Cardiac fibroblast (primary cell): ENCODE measurements around the gene MEIOSIN.

ENCODE experiments used
- DNase-seq, 2 donors: peaks; one replicate each; pipeline versions ENCODE4 v3.0.0 to v3.0.0-alpha.2; 2010; ENCODE audit warnings: low read depth in 2 of 2
- H3K4me3 ChIP-seq, 2 donors: replicated peaks in 1 of 2; 1 replicate in 1 of 2; 2 replicates in 1 of 2; pipeline ENCODE4 v1.5.1; 2011; ENCODE audit warnings: low read depth in 2 of 2, low read length in 2 of 2, mild to moderate bottlenecking in 2 of 2, moderate library complexity in 1 of 2
- CTCF ChIP-seq: IDR thresholded peaks from one replicate; pipeline ENCODE4 v1.5.1; 2011; ENCODE audit warnings: low read depth, mild to moderate bottlenecking, low read length, inconsistent platforms

The MEIOSIN gene

DNA sequence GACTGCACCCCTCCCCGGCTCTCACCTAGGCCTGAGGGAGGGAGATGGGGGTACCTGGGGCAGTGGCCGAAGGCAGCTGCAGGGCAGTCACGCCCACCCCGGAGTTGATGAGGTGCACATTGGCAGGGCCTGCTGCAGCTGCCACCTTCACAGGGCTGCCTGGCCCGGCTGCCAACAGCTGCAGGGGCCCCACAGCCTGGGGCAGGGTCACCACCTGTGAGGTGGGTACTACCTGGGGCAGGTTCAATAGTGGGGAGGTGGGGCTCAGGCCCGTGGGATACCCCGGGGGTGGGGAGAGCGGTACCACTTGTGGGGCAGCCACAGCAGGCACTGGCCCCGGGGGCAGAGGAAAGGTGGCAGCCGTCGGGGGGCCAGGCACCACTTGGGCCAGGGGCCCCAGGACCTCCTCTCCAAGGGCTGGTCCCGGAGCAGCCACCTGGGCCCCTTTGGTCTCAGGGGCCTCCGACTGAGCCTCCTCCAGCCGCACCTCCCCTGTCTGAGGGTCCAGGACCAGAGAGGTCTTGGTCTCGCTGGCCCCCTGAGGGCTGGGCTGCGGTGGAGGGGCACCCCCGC lies 33.1 kb downstream of the MEIOSIN start:
- no peak for DNase-seq
- TF ChIP-seq CTCF: no peak
- H3K4me3 ChIP-seq: peak overlapping the region; percentile 69 to 79

DNA sequence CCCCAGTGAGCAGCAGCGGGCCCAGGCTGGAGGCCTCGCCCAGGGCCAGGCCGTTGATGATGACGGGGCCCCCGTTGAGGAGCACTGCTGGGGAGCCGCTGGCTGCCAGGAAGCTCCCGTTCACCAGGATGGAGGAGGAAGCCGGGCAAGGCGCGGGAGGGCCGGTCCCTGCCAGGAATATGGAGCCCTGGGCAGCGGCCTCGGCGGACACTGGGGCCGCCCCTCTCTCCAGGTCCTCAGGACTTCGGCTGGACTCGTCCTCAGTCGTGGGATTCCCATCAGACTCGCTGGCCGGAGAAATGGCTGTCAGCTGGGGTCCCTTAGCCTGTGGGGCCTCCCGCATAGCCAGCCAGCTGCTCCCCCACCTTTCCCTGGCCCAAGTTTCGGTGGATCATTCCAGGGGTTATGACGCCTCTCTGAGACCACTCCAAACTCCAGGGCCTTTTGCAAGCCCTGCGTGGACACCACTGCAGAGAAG lies 33.7 kb downstream of the MEIOSIN start:
- no peak for DNase-seq
- no peak for TF ChIP-seq CTCF
- peak overlapping the region; percentile 69 to 79 for H3K4me3 ChIP-seq

- TF ChIP-seq CTCF: no peak
- peak overlapping the region; percentile 69 to 79 for H3K4me3 ChIP-seq
- DNase-seq: peak; percentile 87 to 91
Observed at GRCh38 chr19:45767410-45767880, 34.2 kb downstream of the MEIOSIN start.

DNA sequence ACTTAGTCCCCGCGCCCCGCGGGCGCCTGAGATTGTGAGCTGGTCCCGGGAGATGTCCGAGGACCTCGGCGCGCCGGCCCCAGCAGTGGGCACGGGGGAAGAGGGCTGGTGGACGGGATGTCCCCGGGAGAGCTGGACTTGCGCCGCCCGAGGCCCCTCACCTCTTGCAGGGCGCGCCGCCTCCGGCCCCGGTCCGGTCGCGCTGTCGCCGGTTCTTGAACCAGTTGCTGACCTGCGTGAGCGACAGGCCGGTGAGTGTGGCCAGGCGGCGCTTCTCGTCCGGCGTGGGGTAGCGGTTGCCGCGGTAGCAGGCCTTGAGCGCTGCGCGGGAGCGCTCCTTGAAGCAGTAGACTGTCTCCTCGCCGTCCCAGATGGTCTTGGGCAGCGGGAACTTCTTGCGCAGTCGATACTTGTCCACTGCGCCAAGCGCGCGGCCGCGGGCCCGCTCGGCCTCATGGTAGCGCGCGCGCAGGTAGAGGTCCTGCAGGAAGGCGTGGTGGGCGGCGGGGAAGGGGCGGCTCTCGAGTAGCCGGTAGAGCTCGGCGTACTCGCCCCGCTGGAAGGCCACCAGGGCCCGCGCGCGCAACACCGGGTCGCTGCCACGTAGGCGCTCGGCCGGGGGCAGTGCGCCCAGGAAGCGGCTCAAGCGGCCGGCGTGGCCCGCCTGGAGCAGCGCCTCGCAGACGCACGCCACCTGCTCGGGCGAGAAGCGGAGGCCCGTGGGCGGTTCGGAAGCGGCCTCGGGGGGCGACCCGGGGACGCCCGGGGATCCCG lies 34.8 kb downstream of the MEIOSIN start:
- TF ChIP-seq CTCF: no peak
- H3K4me3 ChIP-seq: peak overlapping the region; percentile 69 to 79
- DNase-seq: peak; percentile 76

GRCh38 chr19:45768655-45768983 lies 35.4 kb downstream of the MEIOSIN start:
- TF ChIP-seq CTCF: no peak
- H3K4me3 ChIP-seq: peak overlapping the region; percentile 79 to 81
- DNase-seq: peak; percentile 61 to 65

GRCh38 chr19:45768984-45769782 lies 35.9 kb downstream of the MEIOSIN start, which contains the start of gene SIX5:
Gene SIX5, minus strand, starts transcription at chr19:45769252. Its CDS starts 408 bp downstream, at chr19:45768844.
- TF ChIP-seq CTCF: no peak
- peak within 1 kb of the TSS; percentile 79 to 81 for H3K4me3 ChIP-seq
- peak; percentile 99 for DNase-seq
